ENCODE measurements around the gene GPR162. TPM values are rescaled to one million over a fixed set of nuclear protein-coding genes. Genes with fewer than 3 reads are reported as not detected.

The GPR162 gene
- total RNA-seq, 2 donors from 2014 or later = 0.78 TPM; not detected in 1

- H3K9me3 ChIP-seq = no peaks in the 10 kb centered on the region
- WGBS, 2 donors = 74 to 89% methylated on average over 20 of the region's 20 CpGs
- no peak overlapping the region for H3K27ac ChIP-seq
- peaks cover 0 to 8% of the 10 kb centered on the region in 2 donors for H3K27me3 ChIP-seq
- TF ChIP-seq, protein P1, sequence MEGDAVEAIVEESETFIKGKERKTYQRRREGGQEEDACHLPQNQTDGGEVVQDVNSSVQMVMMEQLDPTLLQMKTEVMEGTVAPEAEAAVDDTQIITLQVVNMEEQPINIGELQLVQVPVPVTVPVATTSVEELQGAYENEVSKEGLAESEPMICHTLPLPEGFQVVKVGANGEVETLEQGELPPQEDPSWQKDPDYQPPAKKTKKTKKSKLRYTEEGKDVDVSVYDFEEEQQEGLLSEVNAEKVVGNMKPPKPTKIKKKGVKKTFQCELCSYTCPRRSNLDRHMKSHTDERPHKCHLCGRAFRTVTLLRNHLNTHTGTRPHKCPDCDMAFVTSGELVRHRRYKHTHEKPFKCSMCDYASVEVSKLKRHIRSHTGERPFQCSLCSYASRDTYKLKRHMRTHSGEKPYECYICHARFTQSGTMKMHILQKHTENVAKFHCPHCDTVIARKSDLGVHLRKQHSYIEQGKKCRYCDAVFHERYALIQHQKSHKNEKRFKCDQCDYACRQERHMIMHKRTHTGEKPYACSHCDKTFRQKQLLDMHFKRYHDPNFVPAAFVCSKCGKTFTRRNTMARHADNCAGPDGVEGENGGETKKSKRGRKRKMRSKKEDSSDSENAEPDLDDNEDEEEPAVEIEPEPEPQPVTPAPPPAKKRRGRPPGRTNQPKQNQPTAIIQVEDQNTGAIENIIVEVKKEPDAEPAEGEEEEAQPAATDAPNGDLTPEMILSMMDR (IDR thresholded peaks at IDR 0.05) = no peak
- TF ChIP-seq POLR2A (IDR thresholded peaks at IDR 0.05) = no peak
- no peak for DNase-seq
- no peaks in the 10 kb centered on the region for H3K36me3 ChIP-seq (replicated peaks in 1 of 2; ENCODE audit: insufficient read depth in 1 of 2, low read depth in 2 of 2)
- no peak overlapping the region for H3K4me3 ChIP-seq
- peaks cover 7% of the 10 kb centered on the region for H3K4me1 ChIP-seq
- intact Hi-C loops (cut with DNase I) = no loop called here
- no peak for ATAC-seq
Measured at GRCh38 chr12:6817662-6818157, 3.9 kb upstream of the GPR162 start.

DNA sequence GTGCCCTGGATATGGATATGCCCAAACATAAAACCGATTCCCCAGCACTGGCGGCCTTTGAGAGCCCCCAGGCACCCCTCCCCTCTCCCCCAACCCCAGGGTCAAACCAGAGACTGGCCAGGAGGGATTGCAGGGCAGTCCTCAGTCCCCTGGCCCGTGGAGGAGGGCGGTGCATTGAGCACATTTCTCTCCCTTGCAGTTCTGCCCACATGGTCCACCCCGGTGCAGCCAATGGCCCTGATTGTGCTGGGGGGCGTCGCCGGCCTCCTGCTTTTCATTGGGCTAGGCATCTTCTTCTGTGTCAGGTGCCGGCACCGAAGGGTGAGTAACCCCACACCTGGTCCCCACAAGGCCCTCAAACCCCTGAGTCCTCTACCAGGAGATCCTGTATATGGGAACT is 3.4 kb upstream of the GPR162 start:
- no peak overlapping the region for H3K4me3 ChIP-seq
- H3K27ac ChIP-seq = no peak overlapping the region
- DNase-seq = peak in 2 of 4 donors; percentile 43 to 44
- TF ChIP-seq, protein P1 (IDR thresholded peaks at IDR 0.05) = no peak
- no peak for TF ChIP-seq POLR2A (IDR thresholded peaks at IDR 0.05)
- H3K27me3 ChIP-seq = peaks cover 0 to 8% of the 10 kb centered on the region in 2 donors
- WGBS, 2 donors = 41 to 58% methylated on average over 2 to 10 of the region's 10 CpGs
- no peaks in the 10 kb centered on the region for H3K9me3 ChIP-seq
- H3K36me3 ChIP-seq (replicated peaks in 1 of 2; ENCODE audit: insufficient read depth in 1 of 2, low read depth in 2 of 2) = no peaks in the 10 kb centered on the region
- ATAC-seq = peak; percentile 17
- intact Hi-C loops (cut with DNase I) = no loop called here
- H3K4me1 ChIP-seq = peaks cover 7% of the 10 kb centered on the region

GRCh38 chr12:6818645-6819044 is 3.0 kb upstream of the GPR162 start:
- Histone ChIP-seq H3K4me3 (no peak overlapping the region), H3K27ac (no peak overlapping the region), H3K4me1 (peaks cover 7% of the 10 kb centered on the region), H3K27me3 (peaks cover 0 to 8% of the 10 kb centered on the region in 2 donors), H3K36me3 (replicated peaks in 1 of 2; ENCODE audit: insufficient read depth in 1 of 2, low read depth in 2 of 2) (no peaks in the 10 kb centered on the region), H3K9me3 (no peaks in the 10 kb centered on the region)
- DNase-seq (no peak), ATAC-seq (no peak)
- TF ChIP-seq POLR2A (IDR thresholded peaks at IDR 0.05) = no peak
- TF ChIP-seq, protein P1 (IDR thresholded peaks at IDR 0.05) = no peak
- WGBS, 2 donors = 67 to 74% methylated on average over 5 of the region's 5 CpGs
- intact Hi-C loops (cut with DNase I) = no loop called here

- Histone ChIP-seq H3K4me3 (no peak overlapping the region), H3K36me3 (replicated peaks in 1 of 2; ENCODE audit: insufficient read depth in 1 of 2, low read depth in 2 of 2) (no peaks in the 10 kb centered on the region), H3K27ac (no peak overlapping the region), H3K9me3 (no peaks in the 10 kb centered on the region), H3K27me3 (peaks cover 0 to 11% of the 10 kb centered on the region in 2 donors), H3K4me1 (peaks cover 7% of the 10 kb centered on the region)
- no peak for DNase-seq
- no peak for ATAC-seq
- intact Hi-C loops (cut with DNase I) = no loop called here
- TF ChIP-seq, protein P1 (IDR thresholded peaks at IDR 0.05) = no peak
- no peak for TF ChIP-seq POLR2A (IDR thresholded peaks at IDR 0.05)
- 83 to 88% methylated on average over 10 to 13 of the region's 13 CpGs for WGBS, 2 donors
Measured at GRCh38 chr12:6819106-6820030, 2.3 kb upstream of the GPR162 start.
